HG02885 (cell line): ENCODE results near the gene SND1.

ENCODE experiments used
- ATAC-seq: cut with Tn5 transposase; IDR thresholded peaks from one replicate; pipeline ENCODE4 v1.9.1; 2021; ENCODE audit warnings: mild to moderate bottlenecking; ENCODE audit not compliant: unreplicated experiment, poor library complexity

The SND1 gene

DNA sequence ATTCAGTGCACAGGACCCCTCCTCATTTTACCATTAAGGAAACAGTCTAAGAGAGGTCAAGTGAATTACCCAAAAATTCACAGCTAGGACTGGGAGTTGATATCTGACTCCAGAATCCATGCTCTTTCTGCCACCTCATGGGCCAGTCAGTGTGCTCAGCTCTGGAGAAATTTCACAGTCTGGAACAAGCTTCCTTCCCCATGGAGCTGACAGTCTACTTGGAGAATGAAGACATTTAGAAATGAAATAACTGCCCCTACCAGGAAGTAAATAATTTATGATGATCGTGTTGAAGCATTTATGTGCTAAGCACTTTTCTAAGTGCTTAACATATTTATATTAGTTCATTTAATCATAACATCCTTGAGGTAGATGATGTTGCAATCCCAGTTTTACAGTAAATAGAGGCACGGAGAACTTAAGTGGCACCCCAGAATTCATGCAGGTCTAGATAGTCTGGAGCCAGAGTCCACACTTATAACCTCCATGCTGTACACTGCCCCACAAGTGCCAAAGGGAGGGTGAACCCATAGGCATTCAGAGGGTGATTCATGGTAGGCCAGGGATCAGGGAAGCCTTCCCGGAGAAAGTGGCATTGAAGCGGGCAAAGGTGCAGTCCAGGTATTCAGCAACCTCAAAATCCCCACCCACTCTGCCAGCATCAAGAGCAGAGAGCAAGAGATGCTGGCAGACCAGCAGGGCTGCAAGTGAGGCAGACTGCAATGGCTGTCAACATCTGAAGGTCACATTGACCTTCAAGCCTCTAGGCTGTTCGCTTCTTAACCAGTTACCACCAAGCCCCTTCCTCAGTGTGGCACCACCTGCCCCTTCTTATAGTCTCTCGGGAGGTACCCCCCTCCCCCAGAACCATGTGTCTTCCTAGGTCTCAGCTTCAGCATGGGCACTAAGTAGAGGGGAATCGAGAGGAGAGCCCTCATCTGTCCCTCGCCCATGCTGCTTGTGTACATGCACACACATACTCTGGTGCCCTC lies 417.7 kb downstream of the SND1 start:
- no peak for ATAC-seq

DNA sequence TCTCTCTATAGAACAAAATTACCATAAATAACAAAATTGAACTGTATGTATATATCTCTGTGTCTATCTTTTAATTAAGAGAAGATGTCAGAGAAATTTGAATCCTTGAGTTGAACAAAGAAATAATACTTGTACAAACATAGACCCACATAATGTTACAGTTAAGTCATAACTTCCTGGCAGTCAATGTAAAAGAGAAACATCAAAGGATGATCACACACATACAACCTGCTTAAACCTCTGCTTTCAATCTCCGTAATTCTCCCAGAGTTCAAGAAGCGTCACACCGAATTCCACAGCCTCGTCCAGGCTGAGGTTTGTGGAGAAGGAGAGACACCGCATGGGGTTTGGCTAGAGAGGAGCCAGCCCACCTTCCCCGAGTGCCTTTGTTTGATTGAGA lies 419.4 kb downstream of the SND1 start:
- ATAC-seq: no peak

DNA sequence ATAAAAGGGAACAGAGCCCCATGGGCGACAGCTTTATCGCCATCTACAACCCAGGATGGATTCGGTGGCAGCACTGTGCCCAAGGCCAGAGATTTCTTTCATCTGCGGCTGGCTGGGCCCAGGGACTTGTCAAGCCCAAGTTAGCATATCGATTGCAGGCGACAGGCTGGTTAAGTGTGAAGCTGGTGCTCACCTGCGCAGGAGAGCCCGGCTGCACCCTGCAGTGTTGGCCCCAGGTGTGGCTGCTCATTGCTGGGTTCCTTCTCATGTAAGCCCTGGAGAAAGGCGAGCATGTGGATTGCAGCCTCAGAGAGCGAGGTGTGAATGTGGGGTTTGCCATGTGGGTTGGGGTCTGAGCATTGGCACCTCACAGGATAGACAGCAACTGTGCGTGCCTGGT lies 419.8 kb downstream of the SND1 start:
- no peak for ATAC-seq

DNA sequence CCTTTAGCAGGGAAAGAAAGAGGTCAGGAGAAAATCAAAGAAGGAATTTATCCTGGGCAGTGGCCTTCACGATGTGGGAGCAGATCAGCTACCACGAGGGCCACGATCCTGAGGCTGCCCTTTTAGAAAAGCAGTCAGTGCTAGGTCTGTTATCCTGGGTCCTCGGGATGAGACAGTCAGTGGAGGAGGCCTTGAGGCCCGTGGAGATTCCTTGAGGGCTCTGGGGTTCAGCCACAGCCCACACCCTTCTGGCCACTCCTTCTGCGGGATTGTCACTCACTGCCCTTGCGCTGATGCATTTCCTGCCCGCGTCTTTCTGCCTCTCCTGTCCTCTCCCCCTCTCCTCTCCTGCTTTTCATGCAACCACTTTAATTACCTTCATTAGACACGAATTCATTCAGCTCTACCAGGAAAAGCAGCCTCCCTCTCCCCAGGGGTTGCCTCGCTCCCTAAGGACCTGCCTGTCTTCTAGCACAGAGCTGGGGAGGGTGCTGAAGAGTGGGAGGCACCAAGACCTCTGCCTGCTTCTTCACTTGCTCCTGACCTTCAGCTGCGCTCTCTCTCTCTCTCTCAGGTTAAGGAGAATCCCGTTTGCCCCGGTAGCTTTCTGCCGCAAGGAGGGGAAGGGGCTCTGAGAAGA lies 421.8 kb downstream of the SND1 start:
- ATAC-seq: no peak

DNA sequence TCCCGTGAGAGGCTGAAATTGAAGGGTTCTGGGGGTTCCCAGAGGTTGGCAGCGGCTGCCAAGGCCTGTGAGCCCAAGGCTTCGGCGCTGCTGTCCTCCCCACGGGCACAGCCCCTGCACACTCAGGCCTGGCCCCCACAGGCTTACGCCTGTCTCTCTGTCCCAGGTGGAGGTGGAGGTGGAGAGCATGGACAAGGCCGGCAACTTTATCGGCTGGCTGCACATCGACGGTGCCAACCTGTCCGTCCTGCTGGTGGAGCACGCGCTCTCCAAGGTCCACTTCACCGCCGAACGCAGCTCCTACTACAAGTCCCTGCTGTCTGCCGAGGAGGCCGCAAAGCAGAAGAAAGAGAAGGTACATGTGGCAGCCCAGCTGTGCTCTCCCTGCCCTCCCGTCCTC lies 422.3 kb downstream of the SND1 start:
- no peak for ATAC-seq

DNA sequence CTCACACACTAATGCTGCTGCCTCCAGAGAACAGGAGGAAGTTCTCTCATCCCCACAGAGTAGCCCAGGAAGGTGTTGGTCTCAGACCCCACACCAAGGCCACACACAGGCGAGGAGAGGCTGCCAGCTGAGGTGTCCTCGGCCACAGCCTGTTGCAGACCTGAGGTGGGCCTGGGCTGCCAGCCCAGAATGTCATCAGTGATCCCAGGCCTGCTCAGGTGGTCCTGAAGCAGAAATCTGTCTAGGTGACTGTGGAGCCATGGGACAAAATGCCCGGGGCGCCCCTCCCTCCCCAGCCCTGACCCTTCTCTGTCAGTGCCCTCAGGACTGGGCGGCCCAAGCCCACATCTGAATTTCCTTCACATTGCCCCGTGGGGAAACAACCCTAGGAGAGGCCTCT lies 422.7 kb downstream of the SND1 start:
- ATAC-seq: no peak

DNA sequence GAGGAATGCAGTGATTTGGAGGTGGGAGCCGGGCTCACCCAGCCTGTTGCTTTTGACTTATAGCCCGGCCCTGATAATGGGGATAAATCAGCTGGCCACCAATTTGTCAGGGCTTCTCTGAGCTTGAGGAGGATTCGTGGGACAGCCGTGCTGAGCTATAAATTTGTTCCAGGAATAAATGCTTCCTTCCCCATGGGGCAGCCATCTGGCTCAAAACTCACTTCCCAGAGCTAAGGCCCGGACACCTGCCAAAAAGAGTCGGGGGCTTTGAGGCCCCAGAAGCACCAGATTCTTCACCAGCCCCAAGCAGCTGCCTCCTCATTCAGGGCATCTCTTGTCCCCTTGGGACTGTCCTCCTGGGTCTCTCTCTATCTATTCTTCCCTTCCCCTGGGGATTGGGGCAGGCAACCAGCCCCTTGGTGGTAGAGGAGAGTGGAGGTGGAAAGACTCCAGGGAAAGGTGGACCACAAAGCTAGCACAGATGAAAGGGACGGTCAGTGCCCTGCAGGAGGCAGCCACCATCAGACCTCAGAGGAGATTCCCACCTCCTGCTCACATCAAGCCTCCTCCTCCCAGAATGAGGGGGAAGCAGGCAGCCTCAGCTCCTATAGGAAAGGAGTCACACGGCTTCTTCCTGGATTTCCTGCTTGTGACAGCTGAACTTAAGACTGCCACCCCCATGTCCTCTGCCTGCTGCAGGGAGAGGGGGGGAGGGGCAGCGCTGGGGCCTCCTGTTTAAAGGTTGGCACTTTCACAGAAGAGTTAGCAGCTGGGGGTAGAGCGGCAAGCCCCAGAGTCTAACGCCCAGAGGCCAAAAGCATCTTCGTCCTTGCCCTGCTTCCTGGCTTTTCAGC lies 423.5 kb downstream of the SND1 start:
- ATAC-seq: no peak

DNA sequence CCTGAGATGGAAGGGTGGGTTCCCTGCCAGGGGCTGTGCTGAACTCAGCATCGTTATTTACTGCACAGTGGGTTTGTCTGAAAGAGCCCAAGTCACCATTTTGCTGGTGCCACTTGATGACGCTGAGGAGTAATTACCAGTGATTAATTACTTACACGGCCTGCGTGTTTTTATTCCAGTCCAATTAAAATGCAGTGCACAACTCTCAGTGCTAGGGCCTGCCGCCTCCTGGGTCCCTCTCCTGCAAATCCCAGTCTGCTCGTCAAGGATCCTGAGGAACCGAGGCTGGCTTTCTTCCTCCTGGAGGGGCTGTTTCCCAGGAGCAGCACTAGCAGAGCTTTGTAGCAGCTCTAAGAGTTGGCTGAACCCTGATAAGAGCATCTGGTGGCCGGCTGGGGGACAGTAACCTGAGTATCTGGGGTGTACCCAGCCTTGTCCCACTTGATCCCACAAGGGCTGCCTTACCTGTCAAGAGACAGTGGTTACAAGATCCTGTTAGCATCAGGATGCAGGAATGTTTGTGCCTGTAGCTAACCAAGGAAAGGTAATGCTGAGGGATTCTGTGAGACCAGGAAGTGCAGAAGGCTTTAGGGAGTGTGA lies 424.3 kb downstream of the SND1 start:
- ATAC-seq: no peak

DNA sequence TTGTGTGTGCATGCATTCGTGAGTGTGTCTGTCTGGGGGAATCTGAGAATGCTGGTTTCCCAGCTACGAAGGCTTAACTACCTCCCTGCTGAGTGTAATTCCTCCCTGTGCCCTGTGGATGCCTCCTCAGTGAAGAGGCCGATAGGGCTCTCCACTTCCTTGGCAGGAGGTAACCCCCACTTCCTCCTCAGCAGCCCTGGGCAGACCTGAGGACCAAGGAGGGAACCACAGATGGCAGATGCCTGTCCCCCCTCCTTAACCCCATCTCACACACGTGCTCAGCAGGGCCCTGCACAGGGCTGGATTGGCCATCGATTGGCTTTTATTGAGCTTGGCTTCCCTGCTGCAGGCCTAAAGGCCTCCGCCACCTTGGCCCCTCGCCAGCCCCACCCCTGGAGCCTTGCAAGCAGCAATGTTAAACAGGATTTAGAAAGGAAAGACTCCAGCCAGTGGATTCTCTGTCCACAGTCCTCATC lies 424.8 kb downstream of the SND1 start:
- no peak for ATAC-seq

DNA sequence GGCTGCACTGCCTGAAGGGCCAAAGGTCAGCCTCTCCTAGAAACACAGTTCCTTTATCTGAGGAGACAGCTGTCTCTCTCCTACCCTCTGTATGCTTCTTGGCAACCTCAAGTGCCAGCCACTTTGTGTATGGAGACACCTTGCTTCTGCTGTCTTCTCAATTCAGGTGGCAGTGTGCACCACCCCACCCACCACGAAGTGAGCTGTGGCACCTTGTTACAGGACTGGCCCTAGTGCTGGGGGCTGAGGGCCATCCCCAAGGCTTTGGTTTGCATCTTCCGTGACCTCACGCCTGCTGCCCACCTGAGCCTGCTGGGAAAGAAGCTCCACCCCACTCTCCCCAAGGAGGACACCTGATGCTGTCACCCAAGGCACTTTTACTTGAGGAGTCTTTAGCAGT lies 426.3 kb downstream of the SND1 start:
- ATAC-seq: no peak

DNA sequence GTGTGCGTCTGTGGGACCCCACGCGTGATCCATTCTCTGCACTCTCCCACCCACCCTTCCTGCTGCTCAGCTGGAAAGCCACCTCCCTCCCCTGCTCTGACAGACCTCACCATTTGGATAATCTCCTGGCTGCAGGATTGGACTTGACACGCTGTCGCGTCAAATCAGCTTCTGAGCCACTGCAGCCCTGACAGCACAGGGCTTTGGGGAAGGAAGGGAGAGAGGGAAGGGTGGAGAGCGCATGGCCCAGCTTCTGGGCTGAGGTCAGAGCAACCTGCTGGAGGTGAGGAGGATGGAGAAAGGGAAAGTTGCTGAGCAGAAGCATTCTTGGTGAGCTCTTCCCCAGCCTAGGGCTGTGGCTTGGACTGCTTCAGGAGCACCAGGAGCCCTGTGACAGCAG lies 428.2 kb downstream of the SND1 start:
- ATAC-seq: no peak

DNA sequence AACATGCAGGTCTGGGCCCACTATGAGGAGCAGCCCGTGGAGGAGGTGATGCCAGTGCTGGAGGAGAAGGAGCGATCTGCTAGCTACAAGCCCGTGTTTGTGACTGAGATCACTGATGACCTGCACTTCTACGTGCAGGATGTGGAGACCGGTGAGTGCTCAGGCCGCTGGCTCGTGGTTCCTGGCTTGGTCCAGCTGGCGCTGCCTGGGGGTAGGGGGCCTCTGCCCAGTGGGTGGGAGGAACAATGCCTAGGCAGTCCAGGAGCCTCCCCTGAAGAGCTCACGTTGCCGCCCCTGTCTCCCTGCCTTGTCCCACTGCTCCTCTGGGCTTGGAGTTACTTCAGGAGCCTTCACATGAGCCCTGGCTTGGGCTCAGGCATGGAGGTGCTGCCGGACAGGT lies 429.4 kb downstream of the SND1 start:
- no peak for ATAC-seq

DNA sequence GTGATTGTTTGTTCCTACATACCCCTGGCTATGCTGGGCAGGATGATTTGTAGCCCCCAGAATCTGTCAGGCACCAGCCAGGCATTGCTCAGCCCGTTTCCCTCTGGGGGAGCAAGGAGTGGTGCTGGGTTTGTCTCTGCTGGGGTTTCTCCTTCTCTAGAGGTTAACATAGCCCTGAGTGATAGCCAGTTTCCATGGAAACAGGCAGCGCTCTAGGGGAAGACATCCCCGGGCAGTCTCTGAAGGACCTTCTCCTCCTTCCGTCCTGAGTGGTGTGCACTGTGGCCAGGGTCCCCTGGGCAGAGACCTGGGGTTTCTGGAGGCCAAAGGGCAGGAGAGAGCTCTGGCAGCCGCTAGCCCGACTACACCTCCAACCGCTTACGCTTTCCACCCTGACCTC lies 429.8 kb downstream of the SND1 start:
- ATAC-seq: no peak

DNA sequence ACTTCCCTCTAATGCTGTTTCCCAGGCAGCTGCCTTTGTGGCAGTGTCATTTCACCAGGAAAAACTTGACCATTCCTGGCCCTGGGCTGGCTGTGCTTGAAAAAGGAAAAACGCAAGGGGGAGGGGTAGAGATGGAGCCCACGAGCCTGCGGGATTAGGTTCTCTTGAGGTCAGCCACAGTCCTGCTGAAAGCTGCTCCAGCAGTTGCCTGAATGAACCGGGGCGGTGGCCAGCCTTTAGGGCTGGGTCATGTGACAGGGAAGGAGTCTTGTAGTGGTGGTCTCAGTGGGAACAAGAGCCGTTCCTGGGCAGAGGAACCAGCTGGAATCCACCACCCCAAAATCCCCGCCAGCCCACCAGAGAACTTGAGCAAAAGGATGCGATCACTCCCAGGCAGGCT lies 430.4 kb downstream of the SND1 start:
- ATAC-seq: no peak

DNA sequence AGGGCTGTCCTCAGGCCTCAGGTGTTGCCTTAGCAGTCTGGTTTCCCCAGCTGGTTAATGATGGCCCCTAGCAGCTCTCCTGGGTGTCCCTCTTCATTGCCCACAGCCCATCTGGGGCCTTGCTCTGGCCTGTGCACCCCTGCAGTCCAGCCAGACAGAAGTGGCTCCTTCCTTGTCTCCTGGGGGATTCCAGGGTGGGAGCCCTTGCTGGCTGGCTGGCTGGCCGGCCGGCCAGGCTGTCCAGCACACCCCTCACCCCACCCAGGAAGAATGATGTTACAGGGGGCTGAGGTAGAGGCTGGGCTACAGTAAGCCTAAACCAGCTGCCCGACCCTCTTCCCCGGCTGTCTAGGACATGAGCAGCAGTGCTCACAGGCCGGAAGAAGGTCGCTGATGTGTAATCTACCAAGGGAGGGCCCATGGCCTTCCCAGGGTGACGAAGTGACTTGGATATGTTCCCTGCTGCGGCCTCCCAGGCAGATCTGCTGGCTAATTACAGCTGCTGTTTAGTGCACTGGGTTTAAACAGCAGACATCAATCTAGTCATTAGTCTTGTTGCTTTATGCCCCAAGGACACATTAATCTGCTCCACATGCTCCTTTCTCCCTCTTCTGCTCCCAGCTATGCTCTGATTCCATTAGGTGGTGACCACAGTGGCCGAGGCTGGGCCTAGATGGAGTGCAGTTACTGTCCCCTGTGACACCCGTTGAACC lies 433.1 kb downstream of the SND1 start:
- no peak for ATAC-seq

DNA sequence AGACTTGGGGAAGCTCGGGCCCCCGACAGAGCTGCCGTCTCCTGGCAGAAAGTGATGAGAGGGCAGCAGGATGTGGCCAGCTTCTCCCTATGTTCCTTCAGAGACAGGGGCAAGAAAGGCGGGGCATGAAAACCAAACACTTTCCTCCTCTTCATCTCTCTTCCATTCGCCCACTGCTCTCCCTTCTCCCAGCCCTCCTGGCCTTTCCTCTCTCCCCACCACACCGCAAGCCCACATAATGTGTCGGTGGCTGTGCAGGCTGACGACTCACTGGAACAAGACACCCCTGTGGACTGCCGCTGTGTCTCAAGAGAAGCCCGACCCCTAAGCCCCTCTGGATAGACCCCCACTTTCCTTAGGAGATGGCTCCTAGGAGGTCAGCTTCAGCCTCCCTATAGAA lies 438.5 kb downstream of the SND1 start:
- ATAC-seq: no peak

DNA sequence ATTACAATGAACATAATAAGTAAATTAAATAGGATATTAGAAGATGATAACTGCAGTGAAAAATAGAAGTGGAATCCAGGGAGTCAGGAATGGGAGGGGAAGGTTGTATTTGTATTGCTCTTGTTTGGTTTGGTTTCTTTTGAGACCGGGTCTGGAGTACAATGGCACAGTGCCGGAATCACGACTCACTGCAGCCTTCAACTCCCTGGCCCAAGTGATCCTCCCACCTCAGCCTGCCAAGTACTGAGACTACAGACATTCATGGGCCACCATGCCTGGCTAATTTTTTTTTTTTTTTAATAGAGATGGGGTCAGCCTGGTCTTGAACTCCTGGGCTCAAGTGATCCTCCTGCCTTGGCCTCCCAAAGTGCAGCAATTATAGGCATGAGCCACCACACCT lies 439.1 kb downstream of the SND1 start:
- no peak for ATAC-seq

DNA sequence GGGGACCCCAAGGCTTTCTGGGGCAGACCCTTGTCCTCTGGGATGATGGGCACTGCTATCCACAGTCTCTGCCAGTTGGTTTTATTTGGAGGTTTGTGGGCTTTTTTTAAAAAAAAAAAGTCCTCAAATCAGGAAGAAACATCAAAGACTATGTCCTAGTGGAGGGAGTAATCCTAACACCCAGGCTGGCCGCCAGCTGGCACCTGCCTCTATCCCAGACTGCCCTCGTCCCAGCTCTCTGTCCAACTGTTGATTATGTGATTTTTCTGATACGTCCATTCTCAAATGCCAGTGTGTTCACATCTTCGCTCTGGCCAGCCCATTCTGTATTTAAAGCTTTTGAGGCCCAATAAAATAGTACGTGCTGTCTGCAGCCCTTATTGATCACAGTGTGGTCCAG lies 440.2 kb downstream of the SND1 start:
- no peak for ATAC-seq

DNA sequence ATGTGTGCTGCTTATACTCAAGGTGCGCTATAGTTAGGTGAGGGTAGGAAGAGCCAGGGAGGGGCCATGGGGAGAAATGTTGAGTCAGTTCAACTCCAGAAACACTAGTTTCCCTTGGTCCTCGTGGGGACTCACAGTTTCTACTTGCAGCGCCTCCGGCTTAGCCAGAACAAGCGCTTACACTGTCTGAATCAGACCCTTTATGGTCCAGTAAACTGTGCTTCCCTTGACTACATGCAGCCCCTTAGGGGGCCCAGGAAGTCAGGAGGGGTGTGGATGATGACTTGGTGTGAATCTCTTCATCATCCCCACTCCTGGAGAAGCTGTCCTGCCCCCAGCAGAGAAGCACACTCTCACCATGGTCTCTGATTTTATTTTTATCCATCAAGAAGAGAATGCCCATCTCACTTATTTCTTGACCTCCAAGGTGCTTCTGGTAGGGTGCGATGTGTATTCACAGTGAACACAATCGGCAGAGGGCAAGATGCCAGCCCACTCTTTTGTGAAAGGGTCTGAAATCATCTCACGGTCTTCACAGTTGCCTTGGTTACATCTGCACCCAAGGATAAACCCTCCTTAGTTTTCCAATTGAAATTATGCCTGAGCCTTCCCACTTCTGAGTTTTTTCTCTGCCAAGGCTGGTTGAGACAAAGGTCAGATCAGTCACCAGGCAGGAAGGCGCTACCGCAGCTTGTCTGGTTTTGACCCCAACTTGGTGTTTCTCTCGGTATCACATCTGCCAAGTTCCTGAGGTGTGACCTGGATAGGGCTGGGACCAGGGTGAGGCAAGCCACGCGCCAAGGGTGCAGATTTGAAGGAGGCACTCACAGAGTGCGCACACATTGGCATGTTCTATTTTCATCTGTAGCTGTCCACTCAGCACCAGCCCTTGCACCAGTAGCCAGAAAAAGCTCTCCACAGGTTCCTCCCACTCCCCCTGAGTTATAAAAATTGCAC lies 441.9 kb downstream of the SND1 start:
- ATAC-seq: no peak
